ENCODE results near the gene CORO1C.
"Not testable (repeated sequence)": the region's sequence is repeated elsewhere in the genome, so short reads cannot be mapped to it uniquely, and the experiment has no call there.

The CORO1C gene

DNA sequence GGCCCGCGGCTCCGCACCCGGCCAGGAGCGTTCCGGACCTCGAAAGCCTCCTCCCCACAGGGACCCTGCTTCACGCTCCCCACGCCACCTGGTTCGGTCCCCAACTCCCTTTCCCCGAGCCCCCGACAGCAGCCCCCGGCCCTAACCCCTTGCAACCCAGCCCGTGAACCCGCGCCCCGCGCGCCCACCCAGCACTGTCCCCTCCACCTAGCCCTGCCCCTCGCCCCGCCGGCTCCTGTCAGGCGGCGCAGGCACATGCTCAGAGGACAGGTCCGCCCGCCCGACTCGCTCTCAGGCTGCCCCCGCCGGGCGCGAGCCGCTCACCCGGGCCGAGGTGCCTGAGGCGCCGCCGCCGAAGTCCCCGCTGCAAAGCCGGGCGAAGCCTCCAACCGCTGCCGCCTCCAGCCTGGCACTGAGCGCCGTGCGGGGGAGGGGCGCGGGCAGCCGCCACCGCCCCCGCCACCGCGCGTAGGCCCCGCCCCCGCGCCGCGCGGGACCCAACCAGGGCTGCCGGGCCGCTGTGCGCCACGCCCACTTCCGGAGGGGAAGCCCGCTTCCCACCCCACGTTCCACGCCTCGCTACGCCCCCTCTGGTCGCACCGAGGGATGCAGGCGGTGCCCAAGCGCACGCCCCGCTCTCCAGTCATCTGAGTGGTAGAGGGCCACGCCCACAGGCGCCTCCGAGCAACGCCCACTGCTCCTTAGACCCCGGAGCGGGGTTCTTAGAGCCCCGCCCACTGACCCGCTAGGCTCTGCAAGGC, at the start of gene CORO1C:
Gene CORO1C (minus strand): TSS at position 414 of the 761 bp plus-strand sequence. CDS start 30,200 bp downstream, outside the sequence.
- DNase-seq (ENCODE audit: low read depth): peak; percentile 80

DNA sequence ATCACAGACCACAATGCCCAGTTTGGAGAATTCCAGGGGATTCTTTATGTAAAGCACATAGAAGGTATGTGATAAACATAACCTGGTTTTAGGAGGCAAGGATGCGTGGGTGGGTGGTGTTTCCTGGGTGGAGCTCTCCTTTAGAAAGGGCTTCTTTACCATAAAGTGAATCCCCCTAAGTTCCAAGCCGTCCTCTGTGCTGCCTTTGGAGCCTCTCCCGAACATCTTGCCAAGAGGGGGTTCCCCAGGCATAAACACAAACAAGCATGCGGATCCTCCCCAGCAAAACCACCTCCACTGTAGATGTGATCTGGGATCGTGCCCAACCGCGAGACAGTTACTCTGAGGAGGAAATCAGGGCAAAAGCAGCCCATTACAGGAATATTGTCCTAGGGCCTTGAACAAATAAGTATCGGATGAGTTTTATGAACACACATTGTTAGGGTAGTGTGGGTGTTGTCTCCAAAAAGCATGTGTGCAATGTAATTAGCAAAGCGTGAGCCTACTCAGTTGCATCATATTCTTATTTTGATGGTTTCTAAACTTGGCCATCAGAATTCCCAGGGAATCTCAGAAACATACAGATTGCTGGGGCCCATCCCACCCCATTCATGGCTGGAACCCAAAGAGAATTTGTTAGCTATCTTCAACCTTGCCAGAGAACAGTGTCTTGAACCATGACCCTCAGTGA, 48.8 kb upstream of the CORO1C start:
- DNase-seq (ENCODE audit: low read depth): no peak

GRCh38 chr12:108778053-108778452, 46.7 kb upstream of the CORO1C start:
- DNase-seq (ENCODE audit: low read depth): no peak

GRCh38 chr12:108777156-108777555, 45.8 kb upstream of the CORO1C start:
- DNase-seq (ENCODE audit: low read depth): no peak

DNA sequence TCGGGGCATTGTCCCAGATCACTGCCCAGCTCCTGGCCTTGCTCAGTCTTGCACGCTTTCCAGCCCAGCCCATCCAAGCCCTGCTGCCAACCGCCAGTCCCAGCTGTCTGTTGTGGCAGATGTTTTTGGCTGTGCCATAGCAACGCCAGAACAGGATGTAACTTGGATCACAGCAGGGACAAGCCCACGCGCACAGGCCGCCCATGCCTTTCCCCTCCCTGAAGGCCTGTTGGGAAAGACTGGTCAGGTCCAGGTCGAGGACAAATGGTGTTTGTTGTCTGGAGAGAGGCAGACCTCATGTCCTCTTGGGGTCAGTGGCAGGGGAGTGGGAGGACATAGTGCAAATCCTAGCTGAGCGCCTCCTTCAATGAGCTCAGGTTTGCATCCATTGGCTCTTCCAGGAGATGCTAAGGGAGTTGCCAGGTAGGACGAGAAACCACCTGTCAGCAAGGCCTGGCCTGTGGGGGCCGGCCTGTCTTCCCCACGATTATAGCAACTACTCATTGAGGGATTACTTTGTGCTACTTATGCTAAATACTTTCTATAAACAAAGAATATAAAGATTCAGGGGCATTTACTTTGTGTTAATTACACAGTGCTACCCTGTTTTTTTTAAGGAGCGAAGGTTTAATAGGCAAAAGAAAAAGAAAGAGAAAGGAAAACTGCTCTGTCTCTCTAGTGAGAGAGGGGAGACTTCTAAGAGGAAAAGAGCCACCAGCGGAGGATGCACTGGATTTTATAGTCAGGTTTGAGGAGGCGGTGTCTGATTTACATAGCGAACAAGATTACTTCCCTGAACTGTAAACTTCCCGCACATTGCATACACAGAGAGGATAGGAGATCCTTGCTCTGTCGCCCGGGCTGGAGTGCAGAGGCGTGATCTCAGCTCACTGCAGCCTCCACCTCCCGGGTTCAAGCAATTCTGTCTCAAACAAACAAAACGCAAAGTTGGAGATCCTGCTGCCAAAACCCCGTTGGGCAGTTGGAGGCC, 42.8 kb upstream of the CORO1C start:
- DNase-seq (ENCODE audit: low read depth): no peak

DNA sequence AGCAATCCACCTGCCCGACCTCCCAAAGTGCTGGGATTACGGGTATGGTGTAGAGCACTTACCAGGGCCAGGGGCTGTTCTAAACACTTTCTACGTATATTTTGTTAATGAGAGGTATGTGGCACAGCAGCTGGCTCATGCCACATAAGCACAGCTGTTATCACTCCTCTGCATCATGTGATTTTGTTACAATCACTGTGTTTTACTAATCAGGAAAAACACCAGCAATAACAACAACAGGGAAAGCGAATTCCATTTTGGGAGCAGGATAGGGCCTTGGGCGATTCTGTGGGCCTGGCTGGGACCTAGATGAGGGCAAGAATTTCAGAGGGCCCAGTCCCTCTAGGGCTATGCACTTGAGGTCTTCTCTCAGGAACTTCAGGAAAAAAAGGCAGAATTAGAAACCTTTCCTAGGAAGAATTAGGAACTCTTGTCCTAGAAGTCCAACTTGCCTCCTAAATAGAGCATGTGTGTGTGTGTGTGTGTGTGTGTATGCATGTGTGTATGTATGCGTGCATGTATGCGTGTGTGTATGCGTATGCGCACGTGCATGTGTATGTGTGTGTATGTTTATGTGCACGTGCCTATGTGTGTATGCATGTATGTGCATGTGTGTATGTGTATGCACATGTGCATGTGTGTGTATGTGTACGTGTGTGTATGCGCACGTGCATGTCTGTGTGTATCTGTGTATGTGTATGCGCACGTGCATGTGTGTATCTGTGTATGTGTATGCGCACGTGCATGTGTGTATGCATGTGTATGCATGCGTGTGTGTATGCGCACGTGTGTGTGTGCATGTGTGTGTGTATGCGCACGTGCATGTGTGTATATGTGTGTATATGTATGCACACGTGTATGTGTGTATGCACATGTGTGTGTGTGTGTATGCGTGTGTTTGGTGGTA, 41.8 kb upstream of the CORO1C start:
- DNase-seq (ENCODE audit: low read depth): no peak

DNA sequence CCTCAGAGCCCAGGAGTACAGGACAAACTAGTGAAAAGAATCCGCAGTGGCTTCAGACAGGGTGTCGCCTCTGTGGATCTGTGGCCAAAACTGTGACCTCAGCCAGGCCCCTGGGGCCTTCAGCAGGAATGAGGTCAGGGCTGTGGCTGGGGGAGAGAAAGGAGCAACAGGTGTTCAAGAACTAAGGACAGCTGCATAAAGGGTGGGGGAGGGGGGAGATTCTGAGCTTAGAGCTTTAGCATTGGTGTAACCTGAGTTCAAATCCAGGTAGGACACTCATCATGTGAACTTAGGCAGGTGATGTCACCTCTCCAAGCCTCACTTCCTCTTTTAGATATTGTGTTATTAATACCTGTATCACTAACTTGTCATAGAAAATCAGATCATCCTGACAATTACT, 40.9 kb upstream of the CORO1C start:
- DNase-seq (ENCODE audit: low read depth): no peak

- not testable (repeated sequence) for DNase-seq (ENCODE audit: low read depth)
Observed at GRCh38 chr12:108771835-108772234, 40.5 kb upstream of the CORO1C start.

GRCh38 chr12:108770963-108771362, 39.6 kb upstream of the CORO1C start:
- DNase-seq (ENCODE audit: low read depth): no peak

- DNase-seq (ENCODE audit: low read depth): no peak
Observed at GRCh38 chr12:108770269-108770829, 39.0 kb upstream of the CORO1C start.

DNA sequence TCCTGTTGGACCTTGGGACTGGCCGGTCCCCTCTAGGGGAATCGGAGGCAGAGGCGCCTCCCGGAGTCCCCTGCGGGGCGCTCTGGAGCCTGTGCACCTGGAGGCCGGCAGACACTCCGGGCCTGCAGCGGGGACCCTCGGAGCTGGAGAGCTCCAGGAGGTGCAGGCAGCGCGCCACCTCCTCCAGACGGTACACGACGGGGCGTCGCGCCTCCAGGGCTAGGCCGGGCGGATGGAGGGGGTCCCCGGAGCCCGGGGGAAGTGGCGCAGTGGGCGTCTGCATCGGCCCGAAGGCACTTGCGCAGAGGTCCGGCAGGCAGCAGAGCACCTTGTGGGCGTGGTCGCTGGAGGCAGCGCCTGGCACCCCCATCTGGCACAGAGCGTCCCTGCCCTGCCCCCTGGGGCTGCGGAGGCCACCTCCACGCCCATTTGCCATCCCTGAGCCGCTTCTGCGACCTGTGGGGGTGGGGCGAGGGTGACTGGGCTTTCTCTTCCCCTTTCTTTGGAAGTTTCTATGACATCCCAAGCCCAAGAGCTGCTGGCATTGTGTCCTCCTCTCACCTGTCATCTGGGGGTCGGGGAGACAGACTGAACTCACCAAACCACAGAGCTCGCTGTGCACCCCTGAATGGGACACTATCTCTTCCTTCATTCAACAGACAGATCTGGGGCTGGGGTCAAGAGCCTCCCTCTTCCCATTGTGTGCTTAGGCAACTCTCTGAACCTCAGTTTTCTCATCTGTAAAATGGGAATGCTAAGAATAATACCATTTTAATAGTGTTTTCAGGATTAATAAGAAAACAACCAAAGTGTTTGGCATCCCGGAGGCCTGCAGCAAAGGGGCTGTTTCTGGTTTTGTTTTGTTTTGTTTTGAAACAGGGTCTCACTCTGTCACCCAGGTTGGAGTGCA, 37.5 kb upstream of the CORO1C start:
- DNase-seq (ENCODE audit: low read depth): no peak

- DNase-seq (ENCODE audit: low read depth): no peak
Observed at GRCh38 chr12:108766294-108766693, 35.0 kb upstream of the CORO1C start.

GRCh38 chr12:108765289-108765764, 34.0 kb upstream of the CORO1C start:
- DNase-seq (ENCODE audit: low read depth): no peak

DNA sequence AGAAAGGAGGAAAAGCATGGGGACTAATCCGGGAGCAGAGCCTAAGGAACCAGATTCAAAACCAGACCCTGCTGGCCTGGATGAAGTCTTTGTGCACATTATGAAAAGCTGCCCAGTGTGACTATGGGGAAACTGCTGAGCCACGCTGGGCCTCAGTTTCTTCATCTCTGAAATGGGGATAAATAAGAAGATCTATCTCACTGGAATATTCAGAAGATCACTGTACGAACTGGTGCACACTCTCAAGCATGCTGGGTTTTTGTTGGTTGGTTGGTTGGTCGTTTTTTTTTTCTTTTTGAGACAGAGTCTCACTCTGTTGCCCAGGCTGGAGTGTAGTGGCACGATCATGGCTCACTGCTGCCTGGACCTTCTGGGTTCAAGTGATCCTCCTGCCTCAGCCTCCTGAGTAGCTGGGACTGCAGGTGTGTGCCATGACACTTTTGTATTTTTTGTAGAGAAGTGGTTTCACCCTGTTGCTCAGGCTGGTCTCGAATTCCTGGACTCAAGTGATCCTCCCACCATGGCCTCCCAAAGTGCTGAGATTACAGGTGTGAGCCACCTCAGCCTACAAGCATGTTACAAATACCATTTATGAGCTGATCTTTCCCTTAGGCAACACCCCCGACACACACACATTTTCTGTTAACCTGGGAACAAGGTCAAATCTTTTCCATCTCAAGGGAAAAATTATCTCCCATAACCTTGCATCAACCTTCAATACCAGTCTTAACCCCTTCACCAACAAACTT, 33.4 kb upstream of the CORO1C start:
- no peak for DNase-seq (ENCODE audit: low read depth)

GRCh38 chr12:108761226-108761625, 29.9 kb upstream of the CORO1C start:
- DNase-seq (ENCODE audit: low read depth): no peak

DNA sequence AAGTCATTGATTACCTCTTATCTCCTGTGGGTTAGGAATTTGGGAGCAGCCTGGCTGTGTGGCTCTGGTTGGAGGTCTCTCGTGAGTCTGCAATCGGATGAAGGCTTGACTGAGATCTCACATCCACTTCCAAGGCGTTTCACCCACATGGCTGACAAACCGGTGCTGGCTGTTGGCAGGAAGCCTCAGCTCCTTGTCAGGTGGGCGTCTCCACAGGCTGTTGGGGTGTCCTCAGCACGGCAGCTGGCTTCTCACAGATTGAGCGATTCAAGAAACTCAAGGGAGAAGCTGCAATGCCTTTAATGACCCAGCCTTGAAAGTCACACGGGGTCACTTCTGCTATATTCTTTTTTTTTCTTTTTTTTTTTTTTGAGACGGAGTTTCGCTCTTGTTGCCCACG, 28.6 kb upstream of the CORO1C start:
- DNase-seq (ENCODE audit: low read depth): no peak

GRCh38 chr12:108757856-108758255, 26.5 kb upstream of the CORO1C start:
- DNase-seq (ENCODE audit: low read depth): no peak

DNA sequence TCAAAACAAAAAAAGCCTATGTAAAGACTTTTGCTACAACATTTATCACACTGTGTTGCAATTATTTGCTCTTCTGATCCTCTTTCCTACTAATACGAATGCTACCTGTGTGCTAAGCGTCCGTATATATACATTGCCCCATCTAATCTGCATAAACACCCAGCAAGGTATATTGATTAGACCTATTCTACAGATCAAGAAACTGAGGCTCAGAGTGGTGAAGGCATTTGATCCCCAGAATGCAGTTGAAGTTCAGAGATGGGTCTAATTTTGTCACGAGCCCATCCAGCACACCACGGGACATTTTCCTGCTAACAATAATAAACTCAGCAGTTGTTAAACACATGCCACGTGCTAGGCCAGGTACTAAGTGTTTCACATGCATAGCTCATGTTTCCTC, 25.1 kb upstream of the CORO1C start:
- no peak for DNase-seq (ENCODE audit: low read depth)

GRCh38 chr12:108755481-108755880, 24.2 kb upstream of the CORO1C start:
- DNase-seq (ENCODE audit: low read depth): no peak
